ENCODE results near the gene GTF3C1. TPM values are rescaled to one million over a fixed set of nuclear protein-coding genes. Genes with fewer than 3 reads are reported as not detected.
A peak's percentile ranks its signal among the peaks of the same experiment; 100 is the strongest.

The GTF3C1 gene
- total RNA-seq, 1 donor from 2014 or later = 69.2 TPM

- Mint-ChIP-seq H3K27ac (ENCODE audit: unreplicated experiment) (peak overlapping the region; percentile 13), H3K27me3 (ENCODE audit: low read depth) (no peaks in the 10 kb centered on the region), H3K4me3 (ENCODE audit: unreplicated experiment) (no peak overlapping the region), H3K9me3 (ENCODE audit: low read depth) (peaks cover 3% of the 10 kb centered on the region), H3K36me3 (ENCODE audit: low read depth) (peaks cover 13% of the 10 kb centered on the region), H3K4me1 (ENCODE audit: low read depth) (peaks cover 11% of the 10 kb centered on the region)
- TF ChIP-seq, protein P1, sequence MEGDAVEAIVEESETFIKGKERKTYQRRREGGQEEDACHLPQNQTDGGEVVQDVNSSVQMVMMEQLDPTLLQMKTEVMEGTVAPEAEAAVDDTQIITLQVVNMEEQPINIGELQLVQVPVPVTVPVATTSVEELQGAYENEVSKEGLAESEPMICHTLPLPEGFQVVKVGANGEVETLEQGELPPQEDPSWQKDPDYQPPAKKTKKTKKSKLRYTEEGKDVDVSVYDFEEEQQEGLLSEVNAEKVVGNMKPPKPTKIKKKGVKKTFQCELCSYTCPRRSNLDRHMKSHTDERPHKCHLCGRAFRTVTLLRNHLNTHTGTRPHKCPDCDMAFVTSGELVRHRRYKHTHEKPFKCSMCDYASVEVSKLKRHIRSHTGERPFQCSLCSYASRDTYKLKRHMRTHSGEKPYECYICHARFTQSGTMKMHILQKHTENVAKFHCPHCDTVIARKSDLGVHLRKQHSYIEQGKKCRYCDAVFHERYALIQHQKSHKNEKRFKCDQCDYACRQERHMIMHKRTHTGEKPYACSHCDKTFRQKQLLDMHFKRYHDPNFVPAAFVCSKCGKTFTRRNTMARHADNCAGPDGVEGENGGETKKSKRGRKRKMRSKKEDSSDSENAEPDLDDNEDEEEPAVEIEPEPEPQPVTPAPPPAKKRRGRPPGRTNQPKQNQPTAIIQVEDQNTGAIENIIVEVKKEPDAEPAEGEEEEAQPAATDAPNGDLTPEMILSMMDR (IDR thresholded peaks at IDR 0.05) = no peak
- DNase-seq (ENCODE audit: low spot score) = no peak
These were observed 105.7 kb downstream of the GTF3C1 start for GRCh38 chr16:27444015-27444414.

GRCh38 chr16:27441998-27442397 lies 107.7 kb downstream of the GTF3C1 start:
- Mint-ChIP-seq H3K4me3 (ENCODE audit: unreplicated experiment) (no peak overlapping the region), H3K27ac (ENCODE audit: unreplicated experiment) (no peak overlapping the region), H3K36me3 (ENCODE audit: low read depth) (peaks cover 11% of the 10 kb centered on the region), H3K27me3 (ENCODE audit: low read depth) (no peaks in the 10 kb centered on the region), H3K9me3 (ENCODE audit: low read depth) (peaks cover 3% of the 10 kb centered on the region), H3K4me1 (ENCODE audit: low read depth) (peaks cover 11% of the 10 kb centered on the region)
- TF ChIP-seq, protein P1 (IDR thresholded peaks at IDR 0.05) = no peak
- peak; percentile 33 for DNase-seq (ENCODE audit: low spot score)

DNA sequence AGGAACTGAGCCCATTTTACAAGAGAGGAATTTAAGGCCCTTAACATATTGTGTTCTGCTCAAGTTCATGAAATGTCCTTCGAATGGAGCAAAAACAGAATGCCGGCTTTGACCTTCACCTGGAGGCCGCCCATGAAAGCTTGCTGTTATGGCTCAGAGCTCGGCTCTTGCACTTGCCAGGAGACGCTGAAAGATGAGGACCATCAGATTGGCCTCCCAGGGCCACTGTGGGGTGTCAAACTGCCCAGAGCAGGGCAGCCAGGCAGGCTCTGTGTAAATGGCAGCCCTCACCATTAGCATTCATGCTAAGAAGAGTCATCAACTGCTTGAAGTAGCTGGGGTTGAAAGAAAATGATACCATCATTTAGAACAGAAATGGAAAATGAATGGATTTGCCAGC lies 108.4 kb downstream of the GTF3C1 start:
- Mint-ChIP-seq H3K36me3 (ENCODE audit: low read depth) (peaks cover 11% of the 10 kb centered on the region), H3K4me3 (ENCODE audit: unreplicated experiment) (no peak overlapping the region), H3K4me1 (ENCODE audit: low read depth) (peaks cover 11% of the 10 kb centered on the region), H3K27me3 (ENCODE audit: low read depth) (no peaks in the 10 kb centered on the region), H3K27ac (ENCODE audit: unreplicated experiment) (no peak overlapping the region), H3K9me3 (ENCODE audit: low read depth) (peaks cover 3% of the 10 kb centered on the region)
- TF ChIP-seq, protein P1 (IDR thresholded peaks at IDR 0.05) = no peak
- DNase-seq (ENCODE audit: low spot score) = peak; percentile 34

GRCh38 chr16:27439271-27440018 lies 110.3 kb downstream of the GTF3C1 start:
- Mint-ChIP-seq H3K36me3 (ENCODE audit: low read depth) (peaks cover 7% of the 10 kb centered on the region), H3K9me3 (ENCODE audit: low read depth) (peaks cover 3% of the 10 kb centered on the region), H3K27ac (ENCODE audit: unreplicated experiment) (no peak overlapping the region), H3K4me3 (ENCODE audit: unreplicated experiment) (no peak overlapping the region), H3K27me3 (ENCODE audit: low read depth) (no peaks in the 10 kb centered on the region), H3K4me1 (ENCODE audit: low read depth) (peaks cover 11% of the 10 kb centered on the region)
- TF ChIP-seq, protein P1 (IDR thresholded peaks at IDR 0.05) = no peak
- peak; percentile 63 for DNase-seq (ENCODE audit: low spot score)

GRCh38 chr16:27437946-27438345 lies 111.8 kb downstream of the GTF3C1 start:
- H3K4me1 Mint-ChIP-seq (ENCODE audit: low read depth) = peaks cover 4% of the 10 kb centered on the region
- H3K36me3 Mint-ChIP-seq (ENCODE audit: low read depth) = peaks cover 4% of the 10 kb centered on the region
- peak; percentile 29 for DNase-seq (ENCODE audit: low spot score)
- H3K27me3 Mint-ChIP-seq (ENCODE audit: low read depth) = no peaks in the 10 kb centered on the region
- H3K27ac Mint-ChIP-seq (ENCODE audit: unreplicated experiment) = no peak overlapping the region
- no peak overlapping the region for H3K4me3 Mint-ChIP-seq (ENCODE audit: unreplicated experiment)
- H3K9me3 Mint-ChIP-seq (ENCODE audit: low read depth) = no peaks in the 10 kb centered on the region
- TF ChIP-seq, protein P1 (IDR thresholded peaks at IDR 0.05) = no peak

Measured in chondrocyte (in vitro differentiated cells).